Islet of Langerhans (tissue), 1 donor: ENCODE results near the gene LY6G5C.

ENCODE experiments used
- FAIRE-seq: peaks from one replicate; lab custom pipeline; 2011; peaks lifted over from hg19 to GRCh38; lab: Jason Lieb, UNC

The LY6G5C gene

DNA sequence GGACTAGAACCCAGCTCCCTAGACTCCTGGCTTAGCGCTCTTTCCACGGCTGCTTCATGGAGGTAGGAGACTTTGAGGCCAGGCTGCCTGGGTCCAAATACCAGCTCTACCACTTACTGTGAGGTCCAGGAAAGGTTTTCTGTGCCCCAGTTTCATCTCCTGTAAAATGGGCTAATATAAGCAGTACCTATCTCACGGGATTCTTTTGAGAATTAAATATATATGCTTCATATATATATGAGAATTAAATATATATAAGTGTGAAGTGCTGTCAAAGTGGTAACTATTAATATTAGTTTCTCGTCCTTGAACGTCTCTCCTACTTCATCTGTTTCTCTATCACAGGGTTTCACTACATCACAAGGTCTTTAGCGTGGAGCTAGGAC, 10.2 kb upstream of the LY6G5C start:
- no peak for FAIRE-seq

DNA sequence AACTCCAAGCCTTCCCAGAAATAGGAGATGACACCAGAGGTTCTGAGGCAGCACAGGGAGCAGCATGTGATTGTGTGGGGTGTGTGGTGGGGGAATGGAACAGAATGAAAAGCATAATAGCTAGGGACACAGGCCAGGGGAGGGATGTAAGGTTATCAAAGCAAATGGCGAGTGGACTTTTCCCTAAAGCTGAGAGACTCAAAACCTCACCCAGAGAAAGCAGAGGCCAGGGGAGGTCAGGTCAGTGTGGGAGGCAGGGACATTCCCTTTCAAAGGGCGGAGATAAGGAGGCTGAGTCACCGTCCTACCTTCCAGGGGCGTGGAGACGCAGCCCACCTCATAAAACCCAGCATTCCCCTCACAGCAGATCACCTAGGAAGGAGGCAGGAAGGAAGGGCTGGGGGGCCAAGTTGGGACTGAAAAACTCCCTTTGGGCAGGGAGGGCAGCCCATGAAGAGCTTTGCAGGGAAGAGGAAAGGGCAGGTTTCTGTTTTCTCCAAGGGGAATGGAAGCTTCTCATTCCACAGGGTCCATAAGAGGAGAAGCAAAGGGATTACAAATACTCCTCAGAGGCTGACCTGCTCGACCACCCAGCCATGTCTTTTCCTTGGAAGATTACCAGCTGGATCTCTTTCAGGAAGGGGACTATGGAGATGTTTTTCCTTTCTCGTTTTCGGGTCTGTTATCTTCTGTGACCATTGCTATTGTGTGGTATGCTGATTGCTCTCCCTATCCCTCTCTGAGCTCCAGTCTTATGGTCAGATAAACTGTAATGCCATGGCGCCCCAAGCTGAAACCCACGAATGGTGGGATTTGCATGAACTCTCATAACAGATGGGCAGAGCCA, 9.6 kb upstream of the LY6G5C start:
- no peak for FAIRE-seq

DNA sequence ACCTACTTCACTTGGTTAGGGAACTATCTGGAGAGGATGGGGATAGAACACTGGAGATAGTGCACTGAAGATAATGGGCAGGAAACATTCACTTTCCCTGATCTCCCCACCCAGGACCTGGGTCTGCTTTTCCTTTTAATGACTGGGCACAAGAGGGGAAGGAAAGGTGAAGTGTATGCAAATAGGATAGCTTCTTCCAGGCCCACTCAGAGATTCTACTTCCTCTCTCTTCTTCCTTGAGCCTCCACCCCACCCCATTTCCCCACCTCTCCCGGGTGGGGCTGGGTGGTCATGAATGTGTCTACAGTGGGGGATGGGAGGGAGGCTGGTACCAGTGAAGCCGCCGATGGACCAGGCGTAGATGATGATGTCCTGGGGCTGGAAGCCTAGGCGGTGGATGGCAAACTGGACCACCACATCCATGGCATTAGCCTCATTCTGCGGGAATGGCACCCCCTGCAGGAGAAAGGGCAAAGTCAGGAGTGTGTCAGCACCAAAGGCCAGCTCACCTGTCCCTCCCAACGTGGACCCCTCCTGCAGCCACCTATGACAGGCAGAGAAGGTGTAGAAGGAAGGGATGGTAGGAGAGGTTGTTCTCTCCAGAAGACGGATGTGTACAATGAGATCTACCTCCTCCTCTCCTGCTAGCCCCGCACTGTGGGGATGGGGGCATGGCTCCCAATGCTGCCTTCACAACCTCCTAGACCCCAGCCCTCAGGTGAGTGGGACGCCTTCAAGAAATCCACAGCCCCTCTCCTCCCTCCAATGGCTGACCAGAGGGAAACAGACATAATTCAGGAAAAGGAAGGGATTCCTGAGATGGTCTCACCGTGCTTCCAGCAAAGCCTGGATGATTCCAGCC, 8.6 kb upstream of the LY6G5C start:
- FAIRE-seq: no peak

DNA sequence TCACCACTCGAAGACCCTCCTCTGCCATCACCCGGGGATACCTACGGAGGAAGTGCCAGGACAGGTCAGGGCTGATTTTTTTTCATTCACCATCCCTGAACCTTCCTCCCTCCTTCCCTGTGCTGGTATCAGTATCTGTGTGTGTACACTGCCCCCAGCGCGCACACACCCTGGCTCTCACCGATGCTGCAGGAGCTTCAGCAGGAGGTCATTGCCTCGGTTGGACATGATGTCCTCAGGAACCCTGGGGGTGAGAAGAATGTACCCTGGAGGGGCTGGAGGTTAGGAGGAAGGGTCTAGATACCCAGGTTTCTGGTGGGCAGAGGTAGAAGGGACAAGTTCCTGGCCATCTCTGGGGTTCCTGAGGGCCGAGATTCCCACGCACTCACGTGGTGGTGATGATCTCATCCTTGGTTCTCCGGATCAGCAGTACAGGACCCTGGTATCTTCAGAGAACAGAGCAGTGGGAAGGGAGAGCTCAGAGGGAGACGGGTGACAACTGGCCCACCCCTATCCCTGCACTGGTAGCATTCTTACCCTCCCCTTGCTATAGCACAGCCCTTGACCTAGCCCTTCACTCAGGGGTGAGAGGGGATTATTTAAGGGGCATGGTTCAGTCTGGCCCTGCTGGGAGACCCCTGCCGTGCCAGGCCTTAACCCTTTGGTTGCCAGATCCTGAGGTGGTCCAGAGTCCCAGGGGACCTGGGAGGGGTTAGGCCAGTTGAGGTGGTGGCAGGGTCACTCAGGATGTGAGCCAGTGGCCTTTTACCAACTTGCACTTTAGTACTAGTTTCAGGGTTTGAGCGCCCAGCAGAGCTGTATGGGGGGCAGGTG, 7.2 kb upstream of the LY6G5C start:
- no peak for FAIRE-seq

DNA sequence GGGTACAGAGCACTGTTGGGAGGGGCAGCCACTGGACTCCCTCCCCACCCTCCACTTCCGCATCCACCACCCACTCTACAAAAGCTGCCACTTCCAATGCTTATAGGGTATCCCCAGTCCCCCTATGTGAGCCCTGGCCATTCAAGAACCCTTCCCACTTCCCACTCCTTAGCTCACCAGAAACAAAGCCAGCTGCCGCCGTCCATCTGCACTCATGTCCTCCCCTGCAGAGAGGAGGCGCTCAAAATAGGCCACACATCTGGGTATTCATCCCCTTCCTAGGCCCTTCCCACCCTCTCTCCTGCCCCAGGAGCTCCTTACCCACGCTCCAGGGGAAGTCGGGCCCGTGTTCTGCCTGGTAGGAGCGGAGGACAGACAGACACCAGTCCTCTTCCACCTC, 6.5 kb upstream of the LY6G5C start:
- FAIRE-seq: no peak

DNA sequence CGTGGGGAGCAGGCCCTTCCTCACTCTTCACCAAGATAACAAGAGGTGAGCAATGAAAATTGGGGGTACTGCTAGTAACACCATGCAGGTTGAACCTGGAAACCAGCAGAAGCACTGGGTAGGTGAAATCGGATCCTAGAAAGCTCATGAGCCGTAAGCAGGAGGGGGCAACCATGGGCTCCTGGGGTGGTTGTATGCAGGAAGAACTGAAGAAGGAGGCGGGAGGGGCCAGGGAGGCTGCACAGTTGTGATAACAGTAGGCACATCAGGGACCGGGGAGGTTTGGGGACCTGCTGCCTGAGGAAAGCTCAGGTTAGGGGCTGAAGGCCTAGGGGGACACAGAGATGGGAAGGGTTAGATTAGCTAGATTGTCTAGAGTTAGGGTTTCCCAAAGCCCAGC, 5.6 kb upstream of the LY6G5C start:
- no peak for FAIRE-seq

DNA sequence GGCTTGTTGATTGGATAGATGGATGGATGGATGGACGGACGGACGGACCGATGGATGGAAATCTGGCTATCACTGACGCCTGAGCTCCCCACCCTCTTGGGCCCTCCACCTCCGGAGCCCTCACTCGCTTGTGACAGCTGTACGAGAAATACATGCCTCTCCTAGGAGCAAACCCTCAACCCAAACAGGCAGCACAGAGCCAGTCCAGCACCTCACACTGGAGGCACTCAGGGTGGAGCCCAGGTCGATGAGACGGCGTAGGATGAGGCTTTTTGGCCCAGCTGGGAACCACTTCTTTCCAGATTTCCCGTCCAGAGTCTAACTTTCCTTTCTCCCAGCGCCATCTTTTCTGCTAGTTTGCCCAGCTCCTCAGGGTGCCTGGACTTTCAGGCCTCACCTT, 2.7 kb upstream of the LY6G5C start:
- FAIRE-seq: no peak

DNA sequence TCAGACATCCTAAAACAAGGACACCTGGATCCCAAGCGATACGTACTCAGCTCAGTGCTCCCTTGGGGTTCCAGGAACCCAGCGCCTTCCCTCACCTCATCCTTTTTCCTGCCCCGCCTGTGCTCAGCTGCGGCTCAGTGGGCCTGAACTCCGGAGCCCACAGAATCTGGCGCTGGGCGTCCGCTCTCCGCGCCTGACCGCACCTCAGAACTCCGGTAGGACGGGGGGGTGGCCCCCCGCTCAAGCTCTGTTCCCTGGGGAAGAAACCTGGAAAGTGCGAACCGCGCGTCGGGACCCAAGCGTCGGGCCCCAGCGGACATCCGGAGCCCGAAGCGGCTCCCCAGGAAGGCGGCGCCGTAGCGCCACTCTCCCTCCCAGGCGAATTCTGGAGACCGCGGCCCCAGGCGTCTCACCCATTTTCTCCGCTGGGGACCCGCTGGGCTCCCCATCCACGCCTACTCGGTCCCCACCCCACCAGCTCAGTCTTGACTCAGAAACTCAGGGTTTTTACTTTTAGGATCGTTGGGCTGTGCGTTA, 336 bp upstream of the LY6G5C start:
- FAIRE-seq: no peak

DNA sequence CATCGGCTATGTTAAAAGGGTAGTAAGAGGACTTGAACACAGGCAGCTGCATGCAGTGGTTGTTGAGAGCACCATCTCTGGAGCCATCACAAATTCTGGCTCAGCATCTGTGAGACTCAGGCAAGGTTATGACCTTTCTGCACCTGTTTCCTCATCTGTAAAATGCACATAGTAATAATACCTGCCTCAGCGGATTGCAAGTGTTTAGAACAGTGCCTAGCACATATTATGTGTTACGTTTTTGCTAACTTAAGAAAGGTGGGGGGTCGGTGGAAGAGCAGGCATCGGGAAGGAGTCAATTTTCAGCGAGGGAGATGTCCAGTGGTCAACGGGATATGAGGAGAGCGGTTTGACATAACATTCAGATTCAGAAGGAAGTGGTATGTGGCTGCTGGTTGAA, 2.9 kb downstream of the LY6G5C start:
- no peak for FAIRE-seq

DNA sequence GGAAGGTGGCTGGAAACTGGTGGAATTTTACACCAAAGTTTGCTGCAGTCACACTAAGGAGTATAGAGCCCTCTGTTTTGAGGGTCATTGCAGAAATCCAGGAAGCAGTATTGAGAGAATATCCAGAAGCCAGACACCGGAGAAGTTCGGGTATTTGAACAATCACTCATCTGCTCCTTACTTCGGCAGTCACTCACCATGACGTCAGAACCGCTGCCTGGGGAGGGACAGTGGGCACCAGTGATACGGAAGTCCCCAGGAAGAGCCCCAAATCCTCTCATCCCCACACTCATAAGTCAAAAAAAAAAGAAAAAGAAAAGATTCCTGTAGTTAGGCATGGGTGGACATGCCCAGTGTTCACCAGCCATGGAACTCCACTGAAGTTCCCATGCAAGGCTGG, 4.0 kb downstream of the LY6G5C start:
- FAIRE-seq: no peak

DNA sequence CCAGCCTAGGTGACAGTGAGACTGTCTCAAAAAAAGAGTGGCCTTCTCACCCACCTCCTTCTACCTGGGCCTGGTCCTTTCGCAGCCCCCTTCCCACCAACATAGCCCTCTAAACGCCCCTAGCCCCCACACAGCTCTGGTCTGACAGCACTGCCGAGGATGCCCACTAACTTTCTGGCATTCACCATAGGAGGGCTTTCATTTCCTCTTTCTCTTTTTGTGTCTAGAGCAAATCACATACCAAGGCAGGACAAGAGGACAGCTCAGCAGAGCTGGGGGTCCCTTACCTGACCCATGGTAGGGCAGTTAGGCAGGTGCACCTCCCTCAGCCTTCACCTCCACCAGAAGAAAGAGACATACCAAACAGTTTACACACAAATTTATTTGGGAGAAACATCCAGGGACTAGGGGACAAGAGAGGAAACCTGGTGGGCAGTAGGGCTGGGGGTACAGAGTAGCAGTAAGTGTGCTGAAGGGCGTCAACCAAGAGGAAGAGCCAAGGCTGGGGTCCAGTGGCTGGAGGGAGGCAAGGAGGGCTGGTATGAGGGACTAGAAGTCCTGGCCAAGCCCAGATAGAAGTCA, 4.5 kb downstream of the LY6G5C start:
- no peak for FAIRE-seq

DNA sequence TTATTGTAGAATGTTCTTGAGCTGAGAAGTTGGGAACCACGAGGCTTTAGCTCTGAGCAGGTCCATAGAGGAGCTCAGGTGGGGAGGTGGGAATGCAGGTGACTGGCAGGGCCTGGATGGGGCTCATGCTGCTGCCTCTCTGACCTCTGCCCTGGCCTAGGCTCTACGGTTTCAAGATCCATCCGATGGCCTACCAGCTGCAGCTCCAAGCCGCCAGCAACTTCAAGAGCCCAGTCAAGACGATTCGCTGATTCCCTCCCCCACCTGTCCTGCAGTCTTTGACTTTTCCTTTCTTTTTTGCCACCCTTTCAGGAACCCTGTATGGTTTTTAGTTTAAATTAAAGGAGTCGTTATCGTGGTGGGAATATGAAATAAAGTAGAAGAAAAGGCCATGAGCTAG, 11.2 kb downstream of the LY6G5C start, which contains the start of gene LY6G5B:
Gene LY6G5B (plus strand): TSS at position 301 of the 400 bp plus-strand sequence. CDS start 975 bp downstream, outside the sequence.
- FAIRE-seq: no peak

DNA sequence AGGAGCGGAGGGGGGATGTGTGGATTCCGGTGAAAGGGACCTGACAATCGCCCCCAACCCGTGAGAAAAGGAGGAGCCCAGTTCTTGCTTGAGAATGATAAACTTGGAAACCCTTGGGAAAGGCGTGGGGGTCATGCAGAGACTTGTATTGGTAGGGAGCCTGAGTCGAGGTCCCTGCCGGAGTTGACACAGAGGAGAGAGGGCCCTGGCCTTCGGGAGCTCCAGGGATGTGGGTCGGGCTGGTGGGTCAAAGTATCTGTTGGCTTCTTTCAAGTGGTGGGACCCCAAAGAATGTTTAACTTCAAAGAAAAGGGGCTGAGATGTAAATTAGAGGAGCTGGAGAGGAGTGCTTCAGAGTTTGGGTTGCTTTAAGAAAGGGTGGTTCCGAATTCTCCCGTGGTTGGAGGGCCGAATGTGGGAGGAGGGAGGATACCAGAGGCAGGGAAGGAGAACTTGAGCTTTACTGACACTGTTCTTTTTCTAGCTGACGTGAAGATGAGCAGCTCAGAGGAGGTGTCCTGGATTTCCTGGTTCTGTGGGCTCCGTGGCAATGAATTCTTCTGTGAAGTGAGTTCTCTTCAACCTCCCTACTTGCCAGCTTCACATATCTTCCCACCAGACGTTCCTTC, 14.4 kb downstream of the LY6G5C start:
- FAIRE-seq: no peak

DNA sequence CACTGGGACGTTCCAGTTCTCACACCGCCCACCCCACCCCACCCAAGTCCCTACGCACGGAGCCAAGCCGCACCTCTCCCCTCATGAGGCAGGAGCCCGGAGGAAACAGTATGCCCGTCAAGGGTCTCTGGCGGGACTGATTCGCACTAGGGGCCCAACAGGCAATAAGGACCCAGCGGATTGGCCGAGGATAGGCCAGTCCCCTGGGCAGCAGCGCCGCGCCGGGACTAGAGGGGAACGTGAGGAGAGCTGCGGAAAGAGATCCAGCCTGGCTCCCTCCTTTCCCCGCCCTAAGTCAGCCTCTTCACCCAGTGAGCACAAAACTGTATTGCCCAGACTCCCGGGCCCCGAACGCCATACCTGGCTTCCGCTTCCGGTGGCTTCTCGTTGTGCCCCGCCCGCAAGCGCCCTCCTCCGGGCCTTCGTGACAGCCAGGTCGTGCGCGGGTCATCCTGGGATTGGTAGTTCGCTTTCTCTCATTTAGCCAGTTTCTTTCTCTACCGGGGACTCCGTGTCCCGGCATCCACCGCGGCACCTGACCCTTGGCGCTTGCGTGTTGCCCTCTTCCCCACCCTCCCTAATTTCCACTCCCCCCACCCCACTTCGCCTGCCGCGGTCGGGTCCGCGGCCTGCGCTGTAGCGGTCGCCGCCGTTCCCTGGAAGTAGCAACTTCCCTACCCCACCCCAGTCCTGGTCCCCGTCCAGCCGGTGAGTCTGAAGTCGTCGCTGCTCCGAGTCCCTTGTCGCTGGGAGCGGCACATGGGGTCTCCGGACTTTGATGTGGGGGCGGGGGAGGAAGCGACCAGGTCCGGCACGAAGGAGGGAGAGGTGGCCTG, 15.1 kb downstream of the LY6G5C start, which contains the start of gene CSNK2B:
Gene CSNK2B (plus strand): TSS at position 580 of the 836 bp plus-strand sequence. CDS start 752 bp downstream, outside the sequence.
- no peak for FAIRE-seq

DNA sequence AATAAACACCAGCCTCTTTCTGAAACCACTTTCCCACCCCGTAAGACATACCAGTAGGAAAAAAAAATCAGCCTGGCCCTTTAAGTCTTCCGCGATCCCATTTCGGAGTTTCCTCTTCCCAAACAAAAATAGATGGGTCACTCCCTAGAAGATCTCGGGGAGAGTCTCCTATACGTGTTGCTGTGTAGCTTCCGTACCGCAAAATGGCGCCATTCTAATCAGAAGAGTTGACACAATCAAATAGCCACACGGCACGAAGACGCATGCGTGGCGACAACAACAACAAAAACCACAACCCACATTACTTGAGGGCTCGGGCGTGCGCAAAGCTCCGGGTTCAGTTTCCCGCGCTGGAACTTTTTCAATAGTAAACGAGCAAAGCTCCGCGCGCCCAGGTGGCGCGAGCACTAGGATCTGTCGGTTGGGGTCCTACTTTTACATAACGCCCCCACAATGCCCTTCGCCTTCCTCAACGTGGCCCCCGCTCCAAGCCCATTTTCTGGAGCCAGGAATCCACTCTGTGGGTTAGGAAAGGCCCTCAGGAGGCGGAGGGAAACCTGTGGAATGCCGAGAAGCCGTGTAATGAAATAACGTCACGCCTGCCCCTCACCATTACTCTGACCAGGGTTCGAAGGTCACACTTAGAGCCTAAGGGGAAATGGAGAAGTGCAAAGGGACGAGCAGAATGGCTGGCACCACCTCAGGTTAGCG, 15.9 kb downstream of the LY6G5C start, which contains the start of gene GPANK1:
Gene GPANK1 (minus strand): TSS at position 208 of the 711 bp plus-strand sequence. CDS start 519 bp downstream, outside the sequence.
- no peak for FAIRE-seq

DNA sequence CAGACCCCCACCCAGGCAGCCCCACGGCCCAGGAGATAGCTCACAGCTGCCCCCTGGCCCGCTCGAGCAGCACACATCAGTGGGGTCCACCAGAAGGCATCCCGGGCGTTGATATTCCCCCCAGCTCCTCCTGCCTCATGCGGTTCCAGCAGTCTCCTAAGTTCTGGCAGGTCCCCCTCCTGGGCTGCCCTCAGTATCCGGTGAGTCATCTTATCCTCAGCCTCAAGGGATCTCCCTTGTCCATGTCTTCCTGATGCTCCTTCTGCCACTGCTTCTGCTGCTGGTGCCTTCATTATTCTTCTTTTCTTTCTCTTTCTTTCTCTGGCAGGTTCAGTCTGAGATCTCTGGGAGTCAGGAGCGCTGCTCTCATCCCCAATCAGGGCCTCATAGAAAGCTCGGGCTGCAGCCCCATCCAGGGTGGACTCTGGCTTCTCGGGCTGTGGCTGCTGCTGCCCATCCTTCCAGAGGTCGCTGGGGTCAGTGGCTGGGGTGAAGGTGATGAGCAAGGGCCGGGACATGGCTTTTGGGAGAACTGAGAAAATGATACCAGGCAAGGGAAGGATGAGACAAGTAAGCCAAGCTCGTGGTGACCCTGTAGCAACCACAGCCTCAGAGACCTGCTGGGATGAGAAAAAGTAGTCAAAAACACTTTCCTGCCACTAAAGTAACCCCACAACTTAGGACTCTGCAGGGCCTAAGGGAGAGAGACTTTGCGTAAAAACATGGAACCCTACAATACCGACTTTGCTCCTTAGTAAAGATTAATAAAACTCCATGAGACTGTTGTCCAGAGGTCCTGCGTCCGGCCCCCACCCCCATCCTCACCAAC, 16.7 kb downstream of the LY6G5C start:
- no peak for FAIRE-seq

DNA sequence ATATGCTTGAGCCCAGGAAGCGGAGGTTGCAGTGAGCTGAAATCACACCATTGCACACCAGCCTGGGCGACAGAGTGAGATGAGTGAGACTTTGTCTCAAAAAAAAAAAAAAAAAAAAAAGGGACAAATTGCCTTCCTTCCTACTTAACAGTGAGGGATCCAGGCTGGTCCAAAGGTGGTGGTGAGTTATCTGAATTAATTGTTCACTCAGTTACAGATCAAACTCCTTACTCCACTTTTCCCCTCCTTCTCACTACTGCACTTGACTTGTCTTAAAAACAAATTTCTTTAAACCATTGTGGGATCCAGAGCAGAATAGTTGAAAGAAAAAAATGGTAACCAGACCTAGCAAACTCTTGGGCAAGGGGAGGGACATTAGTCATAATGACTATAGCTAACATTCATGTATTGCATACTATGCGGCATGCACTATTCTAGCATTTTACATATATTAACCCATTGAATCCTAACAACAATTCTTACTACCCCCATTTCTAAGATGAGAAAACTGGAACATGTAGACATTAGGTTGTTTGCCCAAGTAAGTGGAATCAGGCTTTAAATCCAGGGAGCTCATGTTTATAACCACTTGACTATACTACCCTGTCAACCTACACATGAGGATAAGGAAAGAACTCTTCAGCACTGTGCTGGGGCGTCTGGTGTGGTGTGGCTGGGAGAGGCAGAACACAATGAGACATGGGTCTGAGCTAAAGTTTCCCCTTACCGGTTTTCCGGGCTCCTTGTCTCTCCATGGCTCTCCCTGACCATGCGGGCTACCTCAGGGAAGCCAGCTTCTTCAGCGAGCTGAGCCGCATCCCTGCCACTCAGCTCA, 17.5 kb downstream of the LY6G5C start:
- FAIRE-seq: no peak
